HG03039 (cell line): ENCODE data around the gene CIDEA.
A peak's percentile ranks its signal among the peaks of the same experiment; 100 is the strongest.

Experiments used
- ATAC-seq: cut with Tn5 transposase; IDR thresholded peaks from one replicate; pipeline ENCODE4 v1.9.1; 2021; ENCODE audit warnings: mild to moderate bottlenecking, moderate library complexity; ENCODE audit not compliant: unreplicated experiment

The CIDEA gene

GRCh38 chr18:12296457-12296856, 42.3 kb downstream of the CIDEA start:
- ATAC-seq = no peak

GRCh38 chr18:12299862-12300261, 45.7 kb downstream of the CIDEA start:
- ATAC-seq = no peak

GRCh38 chr18:12301263-12302005, 47.3 kb downstream of the CIDEA start:
- no peak for ATAC-seq

GRCh38 chr18:12302391-12303147, 48.4 kb downstream of the CIDEA start:
- ATAC-seq = no peak

- no peak for ATAC-seq
Measured at GRCh38 chr18:12304351-12305210, 50.4 kb downstream of the CIDEA start.

- no peak for ATAC-seq
Measured at GRCh38 chr18:12305211-12305610, 51.0 kb downstream of the CIDEA start.

GRCh38 chr18:12305930-12306629, 51.9 kb downstream of the CIDEA start:
- no peak for ATAC-seq

- no peak for ATAC-seq
Measured at GRCh38 chr18:12306752-12307700, 52.9 kb downstream of the CIDEA start.

GRCh38 chr18:12307701-12308385, 53.7 kb downstream of the CIDEA start, which contains the start of gene TUBB6:
TSS of gene TUBB6 (plus strand) at chr18:12308241. CDS start at chr18:12308293, 52 bp downstream.
- peak; percentile 50 for ATAC-seq

- ATAC-seq = peak; percentile 57
Measured at GRCh38 chr18:12308386-12309100, 54.4 kb downstream of the CIDEA start.

- ATAC-seq = no peak
Measured at GRCh38 chr18:12309683-12310198, 55.6 kb downstream of the CIDEA start.

- no peak for ATAC-seq
Measured at GRCh38 chr18:12310762-12311161, 56.6 kb downstream of the CIDEA start.

- no peak for ATAC-seq
Measured at GRCh38 chr18:12312976-12313375, 58.8 kb downstream of the CIDEA start.

GRCh38 chr18:12313530-12314245, 59.5 kb downstream of the CIDEA start:
- no peak for ATAC-seq

GRCh38 chr18:12314591-12315305, 60.6 kb downstream of the CIDEA start:
- ATAC-seq = no peak

GRCh38 chr18:12315490-12315889, 61.3 kb downstream of the CIDEA start:
- no peak for ATAC-seq

GRCh38 chr18:12315911-12316310, 61.8 kb downstream of the CIDEA start:
- ATAC-seq = no peak
